H1 (cell line): ENCODE results near the gene SRPX2. TPM values are rescaled to one million over a fixed set of nuclear protein-coding genes. Genes with fewer than 3 reads are reported as not detected.

Experiments used
- BACH1 ChIP-seq: IDR thresholded peaks from 2 replicates; pipeline ENCODE4 v1.6.1; 2012; ENCODE audit warnings: low read length, improper control_type of control experiment
- CBX5 ChIP-seq: fragments of 300-800, 300-1000 bp; sonication (generic); IDR thresholded peaks from 2 replicates; pipeline ENCODE4 v1.7.1; 2016; ENCODE audit warnings: antibody characterized with exemption, low read length, low read depth
- CEBPB ChIP-seq: IDR thresholded peaks from 2 replicates; pipeline ENCODE4 v1.6.1; 2012; ENCODE audit warnings: low read depth, low read length
- CHD7 ChIP-seq: fragments of 300-600 bp; sonication (generic); IDR thresholded peaks from 2 replicates; pipeline ENCODE4 v1.7.1; 2012; ENCODE audit warnings: low read length, moderate library complexity, mild to moderate bottlenecking, inconsistent platforms; ENCODE audit not compliant: insufficient replicate concordance
- EGR1 ChIP-seq: IDR thresholded peaks from 2 replicates; pipeline ENCODE4 v1.6.1; 2011; ENCODE audit warnings: low read depth, low read length, borderline replicate concordance
- GTF2F1 ChIP-seq: IDR thresholded peaks from 2 replicates; pipeline ENCODE4 v1.6.1; 2012; ENCODE audit warnings: low read depth, low read length, improper control_type of control experiment, borderline replicate concordance
- NRF1 ChIP-seq: IDR thresholded peaks from 2 replicates; pipeline ENCODE4 v1.6.1; 2011; ENCODE audit warnings: mild to moderate bottlenecking, low read depth, low read length, improper control_type of control experiment
- POLR2AphosphoS5 ChIP-seq: IDR thresholded peaks from 2 replicates; pipeline ENCODE4 v1.6.1; 2011; ENCODE audit warnings: low read depth, low read length
- RFX5 ChIP-seq: IDR thresholded peaks from 2 replicates; pipeline ENCODE4 v1.6.1; 2011; ENCODE audit warnings: low read depth, low read length, improper control_type of control experiment, borderline replicate concordance
- RXRA ChIP-seq: IDR thresholded peaks from 2 replicates; pipeline ENCODE4 v1.6.1; 2011; ENCODE audit warnings: low read depth, mild to moderate bottlenecking, low read length, moderate library complexity; ENCODE audit not compliant: insufficient read depth
- TCF12 ChIP-seq: IDR thresholded peaks from 2 replicates; pipeline ENCODE4 v1.6.1; 2011; ENCODE audit warnings: low read depth, mild to moderate bottlenecking, low read length
- USF2 ChIP-seq: IDR thresholded peaks from 2 replicates; pipeline ENCODE4 v1.6.1; 2011; ENCODE audit warnings: low read length, improper control_type of control experiment
- polyA plus RNA-seq, 7 experiments: library from polyadenylated mRNA; depleted of rRNA in 3 of 7; stranded (reverse) in 5 of 7; unstranded in 2 of 7; fragments of >200 nt in 5 of 7; fragments of 200-250 nt in 2 of 7; gene quantifications; 1 replicate in 5 of 7; 2 replicates in 1 of 7; 4 replicates in 1 of 7; pipeline versions ENCODE4 v1.2.1 to v1.2.3, GENCODE V29; 2011 to 2013; ENCODE audit warnings: missing spikeins in 2 of 7, mixed read lengths in 2 of 7
- total RNA-seq: library from RNA; stranded (reverse); fragmentation: NEBNext Ultra II Directional; extraction: Animal tissue kit (Norgen Biotek cat#: 25700); gene quantifications from 2 replicates; pipeline ENCODE4 v1.2.1, GENCODE V29; 2021

SRPX2 gene
- total and polyA plus RNA-seq, 2 of the 8 experiments (the other 6 are each of a cell fraction or from before 2014, with no cell fraction given) = not detected

GRCh38 chrX:100635040-100635439, 9.0 kb upstream of the SRPX2 start (continued):
- no peak for TF ChIP-seq CHD7
- no peak for TF ChIP-seq RXRA
- TF ChIP-seq RFX5 = no peak
- no peak for TF ChIP-seq GTF2F1
- TF ChIP-seq CBX5 = no peak
- TF ChIP-seq CEBPB = no peak
- TF ChIP-seq USF2 = no peak
- TF ChIP-seq POLR2AphosphoS5 = no peak
- TF ChIP-seq BACH1 = no peak
- TF ChIP-seq EGR1 = no peak
- no peak for TF ChIP-seq NRF1
- TF ChIP-seq TCF12 = no peak
